SJCRH30 (cell line): Measurements from ENCODE around the gene CD164. TPM values are rescaled to one million over a fixed set of nuclear protein-coding genes. Genes with fewer than 3 reads are reported as not detected.
"Not testable (repeated sequence)": the region's sequence is repeated elsewhere in the genome, so short reads cannot be mapped to it uniquely, and the experiment has no call there.

Source experiments
- DNase-seq, 2 experiments: peaks; one replicate each; pipeline ENCODE4 v3.0.0-alpha.2; 2015 to 2020
- H3K27ac ChIP-seq: fragments of 250-450 bp; sonication (Bioruptor Pico); 2 replicates; pipeline ENCODE4 v1.5.1; 2020; ENCODE audit warnings: mild to moderate bottlenecking, moderate library complexity
- H3K27me3 ChIP-seq: fragments of 250-450 bp; sonication (Bioruptor Pico); 2 replicates; pipeline ENCODE4 v1.5.1; 2020; ENCODE audit warnings: mild to moderate bottlenecking, moderate library complexity
- H3K36me3 ChIP-seq: fragments of 250-450 bp; sonication (Bioruptor Pico); 2 replicates; pipeline ENCODE4 v1.5.1; 2020; ENCODE audit warnings: mild to moderate bottlenecking, moderate library complexity
- H3K4me1 ChIP-seq: fragments of 250-450 bp; sonication (Bioruptor Pico); 2 replicates; pipeline ENCODE4 v1.5.1; 2020; ENCODE audit warnings: mild to moderate bottlenecking, moderate library complexity
- H3K4me3 ChIP-seq: fragments of 250-450 bp; sonication (Bioruptor Pico); 2 replicates; pipeline ENCODE4 v1.5.1; 2020; ENCODE audit warnings: mild to moderate bottlenecking, moderate library complexity
- H3K9me3 ChIP-seq: fragments of 250-450 bp; sonication (Bioruptor Pico); replicated peaks from 2 replicates; pipeline ENCODE4 v1.5.1; 2020; ENCODE audit warnings: mild to moderate bottlenecking, moderate library complexity
- total RNA-seq: library from RNA; depleted of rRNA; stranded (reverse); fragments of >200 nt; shearing (Covaris generic); gene quantifications from 2 replicates; pipeline ENCODE4 v1.2.3, GENCODE V29; 2014

The CD164 gene
- total RNA-seq, 1 experiment from 2014 or later: 181 TPM

- Histone ChIP-seq H3K9me3 (no peaks in the 10 kb centered on the region), H3K36me3 (no peaks in the 10 kb centered on the region), H3K4me1 (no peaks in the 10 kb centered on the region), H3K27ac (no peak overlapping the region), H3K4me3 (no peak overlapping the region), H3K27me3 (no peaks in the 10 kb centered on the region)
- no peak for DNase-seq
Measured at GRCh38 chr6:109342506-109342905, 39.8 kb downstream of the CD164 start.

- no peak overlapping the region for H3K27ac ChIP-seq
- H3K9me3 ChIP-seq: no peaks in the 10 kb centered on the region
Measured at GRCh38 chr6:109340811-109341210, 41.5 kb downstream of the CD164 start.

GRCh38 chr6:109339906-109340678, 42.2 kb downstream of the CD164 start:
- no peaks in the 10 kb centered on the region for H3K9me3 ChIP-seq
- no peaks in the 10 kb centered on the region for H3K27me3 ChIP-seq
- no peaks in the 10 kb centered on the region for H3K36me3 ChIP-seq
- H3K4me3 ChIP-seq: no peak overlapping the region
- no peak overlapping the region for H3K27ac ChIP-seq
- no peaks in the 10 kb centered on the region for H3K4me1 ChIP-seq
- DNase-seq: no peak

More at GRCh38 chr6:109340811-109341210, 41.5 kb downstream of the CD164 start:
- DNase-seq: no peak
- Histone ChIP-seq H3K27me3 (no peaks in the 10 kb centered on the region), H3K36me3 (no peaks in the 10 kb centered on the region), H3K4me1 (no peaks in the 10 kb centered on the region), H3K4me3 (no peak overlapping the region)

GRCh38 chr6:109336221-109336961, 45.9 kb downstream of the CD164 start:
- Histone ChIP-seq H3K36me3 (no peaks in the 10 kb centered on the region), H3K4me3 (no peak overlapping the region), H3K9me3 (no peaks in the 10 kb centered on the region), H3K27me3 (no peaks in the 10 kb centered on the region), H3K27ac (no peak overlapping the region), H3K4me1 (no peaks in the 10 kb centered on the region)
- DNase-seq: no peak

- not testable (repeated sequence) for H3K27ac ChIP-seq, H3K4me3 ChIP-seq, H3K9me3 ChIP-seq, H3K36me3 ChIP-seq, H3K4me1 ChIP-seq, H3K27me3 ChIP-seq, DNase-seq
Measured at GRCh38 chr6:109333870-109334269, 48.4 kb downstream of the CD164 start.

- Histone ChIP-seq H3K27me3 (no peaks in the 10 kb centered on the region), H3K36me3 (no peaks in the 10 kb centered on the region), H3K4me3 (no peak overlapping the region), H3K9me3 (no peaks in the 10 kb centered on the region), H3K27ac (no peak overlapping the region), H3K4me1 (no peaks in the 10 kb centered on the region)
- no peak for DNase-seq
Measured at GRCh38 chr6:109332748-109333147, 49.5 kb downstream of the CD164 start.

- no peaks in the 10 kb centered on the region for H3K9me3 ChIP-seq
- DNase-seq: no peak
- H3K4me1 ChIP-seq: no peaks in the 10 kb centered on the region
- H3K27ac ChIP-seq: no peak overlapping the region
- H3K4me3 ChIP-seq: no peak overlapping the region
- no peaks in the 10 kb centered on the region for H3K36me3 ChIP-seq
- H3K27me3 ChIP-seq: no peaks in the 10 kb centered on the region
Measured at GRCh38 chr6:109331081-109331480, 51.2 kb downstream of the CD164 start.

- Histone ChIP-seq H3K27me3 (no peaks in the 10 kb centered on the region), H3K4me3 (no peak overlapping the region), H3K9me3 (no peaks in the 10 kb centered on the region), H3K36me3 (no peaks in the 10 kb centered on the region), H3K4me1 (no peaks in the 10 kb centered on the region), H3K27ac (no peak overlapping the region)
- no peak for DNase-seq
Measured at GRCh38 chr6:109330263-109330662, 52.0 kb downstream of the CD164 start.

GRCh38 chr6:109328629-109329028, 53.6 kb downstream of the CD164 start:
- DNase-seq: no peak
- Histone ChIP-seq H3K9me3 (no peaks in the 10 kb centered on the region), H3K27ac (no peak overlapping the region), H3K4me3 (no peak overlapping the region), H3K4me1 (no peaks in the 10 kb centered on the region), H3K27me3 (no peaks in the 10 kb centered on the region), H3K36me3 (no peaks in the 10 kb centered on the region)

GRCh38 chr6:109327959-109328358, 54.3 kb downstream of the CD164 start:
- Histone ChIP-seq H3K4me3 (no peak overlapping the region), H3K4me1 (no peaks in the 10 kb centered on the region), H3K9me3 (no peaks in the 10 kb centered on the region), H3K27ac (no peak overlapping the region), H3K36me3 (no peaks in the 10 kb centered on the region), H3K27me3 (no peaks in the 10 kb centered on the region)
- DNase-seq: no peak

- Histone ChIP-seq H3K4me3 (no peak overlapping the region), H3K36me3 (no peaks in the 10 kb centered on the region), H3K27me3 (no peaks in the 10 kb centered on the region), H3K4me1 (no peaks in the 10 kb centered on the region), H3K27ac (no peak overlapping the region), H3K9me3 (no peaks in the 10 kb centered on the region)
- DNase-seq: no peak
Measured at GRCh38 chr6:109327491-109327890, 54.8 kb downstream of the CD164 start.

GRCh38 chr6:109326351-109326750, 55.9 kb downstream of the CD164 start:
- Histone ChIP-seq H3K9me3 (no peaks in the 10 kb centered on the region), H3K4me3 (no peak overlapping the region), H3K36me3 (no peaks in the 10 kb centered on the region), H3K27ac (no peak overlapping the region), H3K27me3 (no peaks in the 10 kb centered on the region), H3K4me1 (no peaks in the 10 kb centered on the region)
- no peak for DNase-seq

- no peaks in the 10 kb centered on the region for H3K4me1 ChIP-seq
- H3K27ac ChIP-seq: no peak overlapping the region
- H3K4me3 ChIP-seq: no peak overlapping the region
- no peaks in the 10 kb centered on the region for H3K36me3 ChIP-seq
- no peak for DNase-seq
- H3K9me3 ChIP-seq: no peaks in the 10 kb centered on the region
- H3K27me3 ChIP-seq: no peaks in the 10 kb centered on the region
Measured at GRCh38 chr6:109325400-109325801, 56.9 kb downstream of the CD164 start.

- Histone ChIP-seq H3K9me3 (no peaks in the 10 kb centered on the region), H3K27me3 (no peaks in the 10 kb centered on the region), H3K27ac (no peak overlapping the region), H3K4me3 (no peak overlapping the region), H3K36me3 (no peaks in the 10 kb centered on the region), H3K4me1 (0 out of 2 replicates have a peak, but pooled peaks cover 3% of the 10 kb centered on the region)
- DNase-seq: no peak
Measured at GRCh38 chr6:109323241-109323640, 59.0 kb downstream of the CD164 start.

GRCh38 chr6:109322825-109323224, 59.4 kb downstream of the CD164 start:
- Histone ChIP-seq H3K36me3 (no peaks in the 10 kb centered on the region), H3K27me3 (no peaks in the 10 kb centered on the region), H3K4me3 (no peak overlapping the region), H3K4me1 (0 out of 2 replicates have a peak, but pooled peaks cover 3% of the 10 kb centered on the region), H3K9me3 (no peaks in the 10 kb centered on the region), H3K27ac (no peak overlapping the region)
- no peak for DNase-seq
